ENCODE results near the gene OPA3.

- no peak for TF ChIP-seq POLR2A (IDR thresholded peaks at IDR 0.05)
- no peak for TF ChIP-seq CTCF (IDR thresholded peaks at IDR 0.05)
- no peak for TF ChIP-seq POLR2AphosphoS5 (IDR thresholded peaks at IDR 0.05)
These were observed 30.1 kb downstream of the OPA3 start for GRCh38 chr19:45554481-45554880.

All from stomach (tissue), 4 donors.